LNCaP clone FGC (cell line): Measurements from ENCODE around the gene DEPDC5.
"Not testable (repeated sequence)": the region's sequence is repeated elsewhere in the genome, so short reads cannot be mapped to it uniquely, and the experiment has no call there.

Experiments
- DNase-seq: peaks from one replicate; pipeline ENCODE4 v3.0.0-alpha.2; 2011; ENCODE audit warnings: low read depth
- H3K4me3 ChIP-seq: 2 replicates; pipeline ENCODE4 v1.5.1; 2011; ENCODE audit warnings: mild to moderate bottlenecking, low read depth, low read length, control low read depth
- TF ChIP-seq, protein P1 (sequence below): IDR thresholded peaks from 2 replicates; pipeline ENCODE4 v1.5.1; 2012; ENCODE audit warnings: mild to moderate bottlenecking; ENCODE audit not compliant: control insufficient read depth, insufficient read depth; ENCODE audit errors: extremely low read depth

Gene DEPDC5

GRCh38 chr22:31800065-31800464 is 46.2 kb downstream of the DEPDC5 start:
- TF ChIP-seq, protein P1, sequence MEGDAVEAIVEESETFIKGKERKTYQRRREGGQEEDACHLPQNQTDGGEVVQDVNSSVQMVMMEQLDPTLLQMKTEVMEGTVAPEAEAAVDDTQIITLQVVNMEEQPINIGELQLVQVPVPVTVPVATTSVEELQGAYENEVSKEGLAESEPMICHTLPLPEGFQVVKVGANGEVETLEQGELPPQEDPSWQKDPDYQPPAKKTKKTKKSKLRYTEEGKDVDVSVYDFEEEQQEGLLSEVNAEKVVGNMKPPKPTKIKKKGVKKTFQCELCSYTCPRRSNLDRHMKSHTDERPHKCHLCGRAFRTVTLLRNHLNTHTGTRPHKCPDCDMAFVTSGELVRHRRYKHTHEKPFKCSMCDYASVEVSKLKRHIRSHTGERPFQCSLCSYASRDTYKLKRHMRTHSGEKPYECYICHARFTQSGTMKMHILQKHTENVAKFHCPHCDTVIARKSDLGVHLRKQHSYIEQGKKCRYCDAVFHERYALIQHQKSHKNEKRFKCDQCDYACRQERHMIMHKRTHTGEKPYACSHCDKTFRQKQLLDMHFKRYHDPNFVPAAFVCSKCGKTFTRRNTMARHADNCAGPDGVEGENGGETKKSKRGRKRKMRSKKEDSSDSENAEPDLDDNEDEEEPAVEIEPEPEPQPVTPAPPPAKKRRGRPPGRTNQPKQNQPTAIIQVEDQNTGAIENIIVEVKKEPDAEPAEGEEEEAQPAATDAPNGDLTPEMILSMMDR, result no peak
- DNase-seq, result no peak

DNA sequence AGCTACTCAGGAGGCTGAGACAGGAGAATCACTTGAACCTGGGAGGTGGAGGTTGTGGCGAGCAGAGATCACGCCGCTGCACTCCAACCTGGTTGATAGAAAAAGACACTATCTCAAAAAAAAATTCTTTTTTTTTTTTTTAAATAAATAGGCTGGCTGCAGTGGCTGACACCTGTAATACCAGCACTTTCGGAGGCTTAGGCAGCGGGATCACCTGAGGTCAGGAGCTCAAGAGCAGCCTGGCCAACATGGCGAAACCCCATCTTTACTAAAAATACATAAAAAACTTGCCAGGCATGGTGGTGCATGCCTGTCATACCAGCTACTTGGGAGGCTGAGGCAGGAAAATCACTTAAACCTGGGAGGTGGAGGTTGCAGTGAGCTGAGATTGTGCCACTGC is 47.0 kb downstream of the DEPDC5 start:
- not testable (repeated sequence) for DNase-seq, H3K4me3 ChIP-seq

More at GRCh38 chr22:31800065-31800464, 46.2 kb downstream of the DEPDC5 start:
- H3K4me3 ChIP-seq, result no peak overlapping the region

- no peak overlapping the region for H3K4me3 ChIP-seq
- TF ChIP-seq, protein P1, result no peak
- no peak for DNase-seq
These were observed 48.8 kb downstream of the DEPDC5 start for GRCh38 chr22:31802575-31802974.

DNA sequence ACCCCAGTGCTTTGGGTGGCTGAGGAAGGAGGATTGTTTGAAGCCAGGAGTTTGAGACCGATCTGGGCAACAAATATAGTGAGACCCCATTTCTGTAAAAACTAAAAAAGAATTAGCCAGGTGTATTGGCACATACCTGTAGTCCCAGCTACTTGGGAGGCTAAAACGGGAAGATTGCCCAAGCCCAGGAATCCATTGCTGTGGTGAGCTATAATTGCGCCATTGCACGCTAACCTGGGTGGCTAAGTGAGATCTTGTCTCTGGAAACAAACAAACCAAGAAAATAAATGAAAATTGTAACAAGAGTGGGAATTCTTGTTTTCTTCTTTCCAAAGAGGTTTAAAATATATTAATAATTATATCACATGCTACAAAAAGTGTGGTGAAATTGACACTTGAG is 52.9 kb downstream of the DEPDC5 start:
- DNase-seq, result no peak
- TF ChIP-seq, protein P1, result no peak

GRCh38 chr22:31812977-31813605 is 59.3 kb downstream of the DEPDC5 start:
- TF ChIP-seq, protein P1, result no peak
- peak; percentile 70 for DNase-seq
- H3K4me3 ChIP-seq, result peak overlapping the region; percentile 11

More for the DNA sequence above, 52.9 kb downstream of the DEPDC5 start:
- H3K4me3 ChIP-seq, result no peak overlapping the region

DNA sequence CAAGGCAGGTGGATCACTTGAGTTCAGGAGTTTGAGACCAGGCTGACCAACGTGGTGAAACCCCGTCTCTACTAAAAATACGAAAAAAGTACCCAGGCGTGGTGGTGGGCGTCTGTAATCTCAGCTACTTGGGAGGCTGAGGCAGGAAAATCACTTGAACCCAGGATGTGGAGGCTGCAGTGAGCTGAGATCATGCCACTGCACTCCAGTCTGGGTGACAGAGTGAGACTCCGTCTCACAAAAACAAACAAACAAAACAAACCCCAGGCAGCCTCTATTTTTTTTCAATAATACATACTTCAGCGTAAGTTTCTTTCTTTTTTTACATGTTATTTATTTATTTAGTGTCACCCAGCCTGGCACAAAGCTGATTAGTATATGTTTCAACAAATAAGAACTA is 60.1 kb downstream of the DEPDC5 start:
- not testable (repeated sequence) for DNase-seq
- H3K4me3 ChIP-seq, result 0 out of 2 replicates have a peak overlapping the region, but pooled peaks have one; percentile 11

DNA sequence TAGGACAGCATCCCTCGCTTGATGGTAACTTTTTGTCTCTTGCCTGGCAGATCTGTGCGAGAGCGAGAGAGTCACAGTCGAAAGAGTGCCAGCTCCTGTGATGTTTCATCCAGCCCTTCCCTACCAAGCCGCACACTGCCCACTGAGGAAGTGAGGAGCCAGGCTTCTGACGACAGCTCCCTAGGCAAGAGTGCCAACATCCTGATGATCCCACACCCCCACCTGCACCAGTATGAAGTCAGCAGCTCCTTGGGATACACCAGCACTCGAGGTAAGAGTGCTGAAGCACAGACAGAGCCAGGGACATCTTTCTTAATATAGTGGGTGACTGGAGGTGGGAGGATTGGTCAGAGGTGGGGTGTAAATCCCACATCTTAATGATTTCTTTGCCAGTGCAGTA is 61.1 kb downstream of the DEPDC5 start:
- TF ChIP-seq, protein P1, result no peak
- H3K4me3 ChIP-seq, result no peak overlapping the region
- no peak for DNase-seq

GRCh38 chr22:31815383-31815814 is 61.6 kb downstream of the DEPDC5 start:
- not testable (repeated sequence) for H3K4me3 ChIP-seq, DNase-seq
